Esophagus muscularis mucosa (tissue), 4 donors: ENCODE measurements around the gene ATN1. TPM values are rescaled to one million over a fixed set of nuclear protein-coding genes. Genes with fewer than 3 reads are reported as not detected.
A peak's percentile ranks its signal among the peaks of the same experiment; 100 is the strongest.

ENCODE experiments used
- DNase-seq: peaks from one replicate; pipeline ENCODE4 v3.0.0-alpha.2; 2017; ENCODE audit errors: extremely low spot score
- H3K27ac ChIP-seq, 4 donors: fragments of 200-600 bp; sonication (generic); replicated peaks in 1 of 4; 1 replicate in 3 of 4; 2 replicates in 1 of 4; pipeline ENCODE4 v1.5.1; 2016 to 2019; ENCODE audit warnings: mild to moderate bottlenecking in 1 of 4
- H3K27me3 ChIP-seq, 4 donors: fragments of 200-600 bp; sonication (generic); one replicate each; pipeline versions ENCODE4 v1.5.1 to v1.6.0; 2016 to 2019
- H3K36me3 ChIP-seq, 4 donors: fragments of 200-600 bp; sonication (generic); one replicate each; pipeline ENCODE4 v1.5.1; 2016 to 2019
- H3K4me1 ChIP-seq, 4 donors: fragments of 200-600 bp; sonication (generic); one replicate each; pipeline ENCODE4 v1.5.1; 2016 to 2019
- H3K4me3 ChIP-seq, 4 donors: fragments of 200-600 bp; sonication (generic); 1 replicate in 2 of 4; 2 replicates in 2 of 4; pipeline ENCODE4 v1.5.1; 2016 to 2019; ENCODE audit warnings: mild to moderate bottlenecking in 4 of 4, moderate library complexity in 1 of 4
- H3K9me3 ChIP-seq, 4 donors: fragments of 200-600 bp; sonication (generic); 1 replicate in 3 of 4; 2 replicates in 1 of 4; pipeline ENCODE4 v1.5.1; 2016 to 2019
- EP300 ChIP-seq: sonication (generic); formaldehyde crosslinking; IDR thresholded peaks from one replicate; pipeline ENCODE4 v1.6.1; 2017; ENCODE audit warnings: antibody characterized with exemption
- POLR2A ChIP-seq: fragments of 450-650 bp; IDR thresholded peaks from one replicate; pipeline ENCODE4 v1.6.1; 2017; ENCODE audit warnings: antibody characterized with exemption, moderate library complexity, mild to moderate bottlenecking, low read depth
- POLR2AphosphoS5 ChIP-seq, 2 donors: sonication (generic); formaldehyde crosslinking; IDR thresholded peaks; one replicate each; pipeline ENCODE4 v1.6.1; 2017; ENCODE audit warnings: antibody characterized with exemption in 2 of 2
- WGBS: methylation state at CpG from one replicate; pipeline ENCODE4 v1.1.5; 2018; 5-methylcytosine and 5-hydroxymethylcytosine counted together
- intact Hi-C: fragments of 100-400 bp; cut with DNase I; formaldehyde crosslinking; loops from one replicate; pipeline ENCODE4 v1.15.1; 2023
- small RNA-seq, 3 donors: library from RNA; depleted of rRNA; stranded (forward); fragments of <200 nt; gene quantifications; one replicate each; pipeline ENCODE3, GENCODE V24; 2016
- total RNA-seq, 4 donors: library from RNA; depleted of rRNA; stranded (reverse); fragments of >200 nt; gene quantifications; one replicate each; pipeline versions ENCODE4 v1.1.0 to v1.2.1, GENCODE V29; 2016
- TF ChIP-seq, protein P1 (sequence below), 3 experiments: fragments of 200-600 bp in 2 of 3; fragments of 450-650 bp in 1 of 3; sonication (generic) in 2 of 3; IDR thresholded peaks; one replicate each; pipeline ENCODE4 v1.5.1; 2017 to 2019; ENCODE audit warnings: antibody characterized with exemption in 3 of 3, mild to moderate bottlenecking in 2 of 3, moderate library complexity in 1 of 3

The ATN1 gene
- total RNA-seq, 4 donors from 2014 or later, result 72.2 to 163 (median 92.4) TPM

DNA sequence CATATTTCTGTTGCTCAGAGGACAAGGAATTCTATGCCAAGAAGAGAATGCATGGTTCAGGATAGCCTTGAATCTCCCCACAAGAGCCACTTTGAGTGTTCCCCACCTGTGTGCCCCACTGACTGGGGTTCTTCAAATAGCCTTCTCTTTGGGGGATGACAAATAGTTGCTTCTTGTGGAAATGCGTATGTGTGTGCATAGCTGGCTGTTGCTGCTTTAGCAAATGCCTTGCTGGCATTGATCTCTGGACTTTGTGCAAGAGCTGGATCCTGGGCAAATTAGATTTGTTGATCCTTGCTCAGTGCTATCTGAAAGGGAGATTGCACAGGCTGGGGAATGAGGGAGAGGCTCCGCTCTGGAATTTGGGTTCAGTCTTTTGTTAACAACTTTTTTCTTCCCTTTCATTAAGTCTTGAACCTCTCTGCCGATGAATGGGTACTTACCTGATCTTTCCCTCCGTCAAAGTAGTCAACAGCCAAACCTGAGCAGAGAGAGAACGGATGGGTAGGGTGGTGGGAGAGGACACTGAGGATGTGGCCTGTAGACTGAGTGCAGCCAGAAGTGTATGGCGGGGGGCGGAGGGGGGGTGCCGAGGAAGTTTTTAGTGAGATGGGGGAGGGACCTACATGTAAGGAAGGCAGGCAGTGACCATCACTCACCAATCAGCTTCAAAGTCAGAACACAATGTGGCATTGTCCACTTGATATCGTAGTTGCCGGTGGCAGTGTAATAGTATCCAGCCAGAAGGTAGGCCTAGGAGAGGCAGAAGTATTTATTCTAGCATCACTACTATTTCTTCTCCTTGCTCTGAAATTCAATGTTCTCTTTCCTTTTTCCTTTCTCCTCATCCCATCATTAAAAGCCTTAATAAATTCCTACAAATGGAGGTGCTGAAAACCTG, 53.6 kb downstream of the ATN1 start:
- intact Hi-C loops, result no loop called here
- H3K4me3 ChIP-seq, result no peak overlapping the region
- DNase-seq, result no peak
- H3K36me3 ChIP-seq, result peaks cover 15 to 94% (median 74%) of the 10 kb centered on the region in 4 donors
- H3K4me1 ChIP-seq, result peaks cover 0 to 8% (median 0%) of the 10 kb centered on the region in 4 donors
- no peak for TF ChIP-seq EP300
- TF ChIP-seq, protein P1, sequence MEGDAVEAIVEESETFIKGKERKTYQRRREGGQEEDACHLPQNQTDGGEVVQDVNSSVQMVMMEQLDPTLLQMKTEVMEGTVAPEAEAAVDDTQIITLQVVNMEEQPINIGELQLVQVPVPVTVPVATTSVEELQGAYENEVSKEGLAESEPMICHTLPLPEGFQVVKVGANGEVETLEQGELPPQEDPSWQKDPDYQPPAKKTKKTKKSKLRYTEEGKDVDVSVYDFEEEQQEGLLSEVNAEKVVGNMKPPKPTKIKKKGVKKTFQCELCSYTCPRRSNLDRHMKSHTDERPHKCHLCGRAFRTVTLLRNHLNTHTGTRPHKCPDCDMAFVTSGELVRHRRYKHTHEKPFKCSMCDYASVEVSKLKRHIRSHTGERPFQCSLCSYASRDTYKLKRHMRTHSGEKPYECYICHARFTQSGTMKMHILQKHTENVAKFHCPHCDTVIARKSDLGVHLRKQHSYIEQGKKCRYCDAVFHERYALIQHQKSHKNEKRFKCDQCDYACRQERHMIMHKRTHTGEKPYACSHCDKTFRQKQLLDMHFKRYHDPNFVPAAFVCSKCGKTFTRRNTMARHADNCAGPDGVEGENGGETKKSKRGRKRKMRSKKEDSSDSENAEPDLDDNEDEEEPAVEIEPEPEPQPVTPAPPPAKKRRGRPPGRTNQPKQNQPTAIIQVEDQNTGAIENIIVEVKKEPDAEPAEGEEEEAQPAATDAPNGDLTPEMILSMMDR (IDR thresholded peaks at IDR 0.05), result no peak
- TF ChIP-seq POLR2A, result no peak
- TF ChIP-seq POLR2AphosphoS5 (IDR thresholded peaks at IDR 0.05), result no peak
- 93% methylated on average over 9 of the region's 10 CpGs for WGBS
- no peak overlapping the region for H3K27ac ChIP-seq
- H3K9me3 ChIP-seq, result no peaks in the 10 kb centered on the region
- no peaks in the 10 kb centered on the region for H3K27me3 ChIP-seq

DNA sequence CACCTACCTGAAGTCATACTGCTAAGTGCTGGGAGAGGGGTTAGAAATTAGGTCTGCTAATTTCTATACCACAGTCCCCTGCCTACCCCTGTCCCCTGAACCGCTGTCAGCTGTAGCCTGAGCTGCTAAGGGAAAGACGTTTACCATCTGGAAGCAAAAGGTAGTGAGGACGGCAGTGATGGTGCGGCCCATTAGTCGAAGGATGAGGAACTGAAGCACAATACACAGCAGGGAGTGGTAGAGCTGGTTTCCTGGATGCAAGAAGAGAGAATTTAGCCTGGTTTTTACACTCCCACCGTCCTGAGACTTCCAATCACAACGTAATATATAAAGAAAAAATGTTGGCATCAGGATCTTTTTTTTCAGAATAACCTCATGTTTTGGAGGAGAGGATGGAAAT, 54.8 kb downstream of the ATN1 start:
- TF ChIP-seq POLR2A (no peak), POLR2AphosphoS5 (IDR thresholded peaks at IDR 0.05) (no peak), EP300 (no peak)
- TF ChIP-seq, protein P1 (IDR thresholded peaks at IDR 0.05), result no peak
- H3K36me3 ChIP-seq, result peaks cover 4 to 86% (median 64%) of the 10 kb centered on the region in 4 donors
- intact Hi-C loops, result no loop called here
- no peak for DNase-seq
- H3K27me3 ChIP-seq, result no peaks in the 10 kb centered on the region
- 90% methylated on average over 7 of the region's 7 CpGs for WGBS
- peaks cover 0 to 8% (median 3%) of the 10 kb centered on the region in 4 donors for H3K4me1 ChIP-seq
- H3K9me3 ChIP-seq, result no peaks in the 10 kb centered on the region
- H3K27ac ChIP-seq, result no peak overlapping the region
- H3K4me3 ChIP-seq, result no peak overlapping the region

DNA sequence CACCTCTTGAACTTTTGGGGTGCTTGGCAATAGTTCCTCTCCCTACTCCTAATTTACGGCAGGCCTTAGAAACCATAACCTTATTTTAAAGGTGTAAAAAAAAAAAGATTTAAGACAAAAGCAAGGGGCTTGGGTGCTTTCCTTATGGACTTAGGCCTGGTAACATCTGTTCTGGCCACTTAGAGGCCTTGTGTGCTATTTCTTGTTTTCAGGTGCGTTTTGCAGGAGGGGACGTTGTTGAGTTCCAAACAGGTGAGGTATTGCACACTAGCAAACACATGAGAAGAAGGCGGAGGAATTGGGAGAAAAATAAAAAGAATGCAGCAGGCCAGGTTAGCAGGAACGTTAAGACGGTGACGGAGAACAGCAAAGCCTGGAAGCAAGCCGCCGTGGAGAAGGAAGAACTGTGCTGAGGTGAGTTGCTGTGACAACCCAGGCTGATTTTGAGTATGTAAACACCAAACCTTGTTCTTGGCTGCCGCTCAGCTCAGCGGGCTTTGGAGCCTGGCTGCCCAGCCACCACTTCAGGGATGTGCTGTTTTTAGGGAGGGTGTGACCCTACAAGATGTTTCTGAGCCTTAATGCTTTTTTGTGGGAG, 60.3 kb downstream of the ATN1 start:
- TF ChIP-seq, protein P1 (IDR thresholded peaks at IDR 0.05), result no peak
- peak; percentile 45 to 63 for TF ChIP-seq POLR2AphosphoS5 (IDR thresholded peaks at IDR 0.05)
- Histone ChIP-seq H3K27me3 (no peaks in the 10 kb centered on the region), H3K27ac (peak overlapping the region; percentile 75 to 81 (median 76)), H3K4me3 (peak overlapping the region in 2 of 4 donors; percentile 1 to 10), H3K36me3 (peaks cover 0 to 53% (median 20%) of the 10 kb centered on the region in 4 donors), H3K9me3 (no peaks in the 10 kb centered on the region), H3K4me1 (peaks cover 3 to 20% (median 16%) of the 10 kb centered on the region in 4 donors)
- intact Hi-C loops, result no loop called here
- no peak for DNase-seq
- 66% methylated on average over 11 of the region's 11 CpGs for WGBS

Small RNA genes within 50 kb of the gene (small RNA-seq; reads per million reads assigned to genes)
- gene MIR141 (0.37 to 1.2 (median 0.84) reads per million in 3 donors), gene MIR200C (0.17 to 0.74 (median 0.68) reads per million in 3 donors), gene RNU7-1 (0 reads per million in 3 donors), gene SCARNA12 (0 to 0.25 (median 0.17) reads per million in 3 donors)

Other genes with a start within 250 kb of the ATN1 start
- 10 to 100 TPM; 32.8 to 55.4 (median 41.0) TPM for gene ZNF384, start 238.6 kb upstream of the ATN1 start, total RNA-seq
- 1 to 10 TPM in 1 of 4 donors, under 1 TPM in 3; 0.42 to 1.8 (median 0.60) TPM for gene PIANP, start 227.1 kb upstream of the ATN1 start, total RNA-seq
- gene COPS7A, start 203.9 kb upstream of the ATN1 start, total RNA-seq, result 10 to 100 TPM; 51.9 to 71.8 (median 63.0) TPM
- 100 to 1,000 TPM; 169 to 247 (median 214) TPM for gene MLF2, start 174.8 kb upstream of the ATN1 start, total RNA-seq
- 100 to 1,000 TPM; 256 to 419 (median 338) TPM for gene PTMS, start 161.6 kb upstream of the ATN1 start, total RNA-seq
- 1 to 10 TPM; 1.7 to 4.0 (median 2.9) TPM for gene LAG3, start 155.4 kb upstream of the ATN1 start, total RNA-seq
- gene CD4, start 138.4 kb upstream of the ATN1 start, total RNA-seq, result 10 to 100 TPM in 2 of 4 donors, 1 to 10 TPM in 2; 6.6 to 16.2 (median 10.1) TPM
- gene GPR162, start 106.1 kb upstream of the ATN1 start, total RNA-seq, result 10 to 100 TPM in 2 of 4 donors, 1 to 10 TPM in 2; 3.7 to 12.1 (median 10.0) TPM
- 10 to 100 TPM; 16.4 to 30.7 (median 26.8) TPM for gene P3H3, start 99.6 kb upstream of the ATN1 start, total RNA-seq
- gene GNB3, start 87.0 kb upstream of the ATN1 start, total RNA-seq, result 1 to 10 TPM in 1 of 4 donors, under 1 TPM in 3; 0.39 to 1.7 (median 0.46) TPM
- gene CDCA3, start 76.7 kb upstream of the ATN1 start, total RNA-seq, result 1 to 10 TPM; 1.2 to 2.9 (median 1.5) TPM
- gene USP5, start 75.8 kb upstream of the ATN1 start, total RNA-seq, result 10 to 100 TPM; 49.8 to 68.7 (median 58.4) TPM
- gene TPI1, start 60.4 kb upstream of the ATN1 start, total RNA-seq, result 100 to 1,000 TPM; 288 to 372 (median 355) TPM
- gene SPSB2, start 54.7 kb upstream of the ATN1 start, total RNA-seq, result 10 to 100 TPM in 2 of 4 donors, 1 to 10 TPM in 2; 4.2 to 10.8 (median 8.5) TPM
- 10 to 100 TPM in 2 of 4 donors, 1 to 10 TPM in 2; 8.3 to 12.9 (median 11.0) TPM for gene LRRC23, start 23.1 kb upstream of the ATN1 start, total RNA-seq
- gene ENO2, start 13.4 kb upstream of the ATN1 start, total RNA-seq, result 10 to 100 TPM; 28.7 to 49.7 (median 40.0) TPM
- gene RNU7-1, start 15.9 kb downstream of the ATN1 start, total RNA-seq, result not detected
- 100 to 1,000 TPM; 307 to 437 (median 325) TPM for gene C12orf57, start 16.1 kb downstream of the ATN1 start, total RNA-seq
- 10 to 100 TPM in 3 of 4 donors, 1 to 10 TPM in 1; 9.1 to 16.9 (median 13.3) TPM for gene PTPN6, start 23.4 kb downstream of the ATN1 start, total RNA-seq
- gene PHB2, start 42.7 kb downstream of the ATN1 start, total RNA-seq, result 100 to 1,000 TPM; 194 to 265 (median 233) TPM
- 10 to 100 TPM; 20.8 to 35.1 (median 26.3) TPM for gene EMG1, start 43.0 kb downstream of the ATN1 start, total RNA-seq
- gene LPCAT3, start 90.5 kb downstream of the ATN1 start, total RNA-seq, result 10 to 100 TPM; 21.6 to 33.3 (median 26.2) TPM
- gene C1S, start 132.8 kb downstream of the ATN1 start, total RNA-seq, result 100 to 1,000 TPM; 454 to 549 (median 512) TPM
- gene C1R, start 164.5 kb downstream of the ATN1 start, total RNA-seq, result 100 to 1,000 TPM; 324 to 603 (median 572) TPM
- gene C1RL, start 181.3 kb downstream of the ATN1 start, total RNA-seq, result 100 to 1,000 TPM in 1 of 4 donors, 10 to 100 TPM in 3; 64.8 to 159 (median 88.2) TPM
- gene RBP5, start 200.9 kb downstream of the ATN1 start, total RNA-seq, result 1 to 10 TPM in 2 of 4 donors, under 1 TPM in 2; 0.46 to 5.0 (median 0.91) TPM
- 10 to 100 TPM in 3 of 4 donors, 1 to 10 TPM in 1; 9.6 to 25.6 (median 19.3) TPM for gene CLSTN3, start 202.4 kb downstream of the ATN1 start, total RNA-seq